Panc1 (cell line): Measurements from ENCODE around the gene TRPC4AP. TPM values are rescaled to one million over a fixed set of nuclear protein-coding genes. Genes with fewer than 3 reads are reported as not detected.

Experiments
- ATAC-seq: fragments of 200-7000 bp; cut with Tn5 transposase; 2 replicates; pipeline ENCODE4 v1.9.1; 2020; ENCODE audit warnings: mild to moderate bottlenecking, moderate library complexity
- BruUV-seq: library from RNA; stranded (reverse); fragments of 400-500 nt; replicated peaks from 2 replicates; lab custom pipeline; 2021; lab: Mats Ljungman, UMichigan
- CTCF ChIA-PET: fragments of 300-600 bp; sonication (Branson Sonifier 250); formaldehyde crosslinking; loops from one replicate; lab custom pipeline; 2022; ENCODE audit warnings: antibody characterized with exemption; lab: Charles Lee
- POLR2A ChIA-PET: fragments of 300-600 bp; sonication (Branson Sonifier 250); formaldehyde crosslinking; loops from one replicate; lab custom pipeline; 2022; ENCODE audit warnings: antibody characterized with exemption; lab: Charles Lee
- DNase-seq: peaks from one replicate; pipeline ENCODE4 v3.0.0-alpha.2; 2010; ENCODE audit warnings: low read depth, low spot score
- H3K27ac ChIP-seq: 2 replicates; pipeline ENCODE4 v1.5.1; 2011; ENCODE audit warnings: mild to moderate bottlenecking, low read length, inconsistent platforms
- H3K27me3 ChIP-seq: fragments of 200-500 bp; sonication (Bioruptor generic); 2 replicates; pipeline ENCODE4 v1.6.0; 2014; ENCODE audit warnings: low read length, inconsistent platforms; ENCODE audit not compliant: control insufficient read depth, insufficient read depth
- H3K36me3 ChIP-seq: fragments of 200-500 bp; sonication (Bioruptor generic); 2 replicates; pipeline ENCODE4 v1.5.1; 2014; ENCODE audit warnings: inconsistent platforms, mild to moderate bottlenecking, low read length, moderate library complexity; ENCODE audit not compliant: control insufficient read depth, insufficient read depth
- H3K4me1 ChIP-seq: 2 replicates; pipeline ENCODE4 v1.5.1; 2011; ENCODE audit warnings: inconsistent platforms, mild to moderate bottlenecking, low read length, moderate library complexity; ENCODE audit not compliant: control insufficient read depth, insufficient read depth
- H3K4me3 ChIP-seq, 2 experiments: 2 replicates each; pipeline ENCODE4 v1.5.1; 2011 to 2012; ENCODE audit warnings: low read depth in 2 of 2, low read length in 2 of 2, mild to moderate bottlenecking in 2 of 2, inconsistent platforms in 1 of 2, moderate library complexity in 1 of 2
- H3K9me3 ChIP-seq: fragments of 200-500 bp; sonication (Bioruptor generic); 2 replicates; pipeline ENCODE4 v1.5.1; 2014; ENCODE audit warnings: low read depth, mild to moderate bottlenecking, inconsistent platforms, low read length, moderate library complexity; ENCODE audit not compliant: control insufficient read depth, insufficient read depth
- POLR2AphosphoS5 ChIP-seq: IDR thresholded peaks from 2 replicates; pipeline ENCODE4 v1.6.1; 2012; ENCODE audit warnings: mild to moderate bottlenecking, low read depth, low read length, moderate library complexity
- SIN3A ChIP-seq: IDR thresholded peaks from 2 replicates; pipeline ENCODE4 v1.6.1; 2012; ENCODE audit warnings: low read depth, mild to moderate bottlenecking, low read length, moderate library complexity, borderline replicate concordance; ENCODE audit not compliant: insufficient read depth
- TCF7L2 ChIP-seq: IDR thresholded peaks from 2 replicates; pipeline ENCODE4 v1.6.1; 2011; ENCODE audit warnings: mild to moderate bottlenecking, low read depth, low read length, inconsistent platforms
- in situ Hi-C: cut with HindIII; loops from 2 replicates; pipeline ENCODE4 v1.10.0; 2016; ENCODE audit warnings: low sequenced_read_pairs, low pct_unique_long_range_greater_than_20kb
- intact Hi-C: fragments of 100-400 bp; cut with micrococcal nuclease; formaldehyde crosslinking; loops from one replicate; pipeline ENCODE4 v1.10.0; 2022; ENCODE audit not compliant: unreplicated experiment
- total RNA-seq: library from RNA; stranded (reverse); gene quantifications from one replicate; pipeline ENCODE4 v1.2.1, GENCODE V29; 2021; ENCODE audit not compliant: unreplicated experiment
- TF ChIP-seq, protein P1 (sequence below): fragments of 450-650 bp; IDR thresholded peaks from 2 replicates; pipeline ENCODE4 v1.5.1; 2017; ENCODE audit warnings: mild to moderate bottlenecking
- TF ChIP-seq, protein P2 (sequence below), 2 experiments: IDR thresholded peaks; 2 replicates each; pipeline ENCODE4 v1.6.1; 2011 to 2012; ENCODE audit warnings: low read depth in 2 of 2, control low read depth in 1 of 2, low read length in 1 of 2, mild to moderate bottlenecking in 1 of 2, moderate library complexity in 1 of 2; ENCODE audit not compliant: insufficient read depth in 1 of 2

Gene TRPC4AP
- total RNA-seq, 1 experiment from 2014 or later = 48.4 TPM

- BruUV-seq = no TSS peak
- CTCF ChIA-PET = interaction anchor here (0.5 to 0.7 kb wide), 2 partner anchors 30 to 112 kb away, joined by 3 to 6 read pairs; no protein-coding TSS in a partner anchor
- ATAC-seq = no peak
Observed at GRCh38 chr20:34983995-34984735, 108.4 kb downstream of the TRPC4AP start.

GRCh38 chr20:34983089-34983820, 109.4 kb downstream of the TRPC4AP start:
- H3K4me1 ChIP-seq = no peaks in the 10 kb centered on the region
- in situ Hi-C loops = no loop called here
- DNase-seq = no peak
- no peaks in the 10 kb centered on the region for H3K27me3 ChIP-seq
- ChIA-PET POLR2A (interaction anchor here (0.6 kb wide), 1 partner anchor 351 kb away, joined by 6 read pairs; no protein-coding TSS in a partner anchor), CTCF (no interaction called here)
- no TSS peak for BruUV-seq
- H3K27ac ChIP-seq = no peak overlapping the region
- ATAC-seq = no peak
- H3K9me3 ChIP-seq = no peaks in the 10 kb centered on the region
- no peaks in the 10 kb centered on the region for H3K36me3 ChIP-seq
- intact Hi-C loops = no loop called here
- TF ChIP-seq, protein P1, sequence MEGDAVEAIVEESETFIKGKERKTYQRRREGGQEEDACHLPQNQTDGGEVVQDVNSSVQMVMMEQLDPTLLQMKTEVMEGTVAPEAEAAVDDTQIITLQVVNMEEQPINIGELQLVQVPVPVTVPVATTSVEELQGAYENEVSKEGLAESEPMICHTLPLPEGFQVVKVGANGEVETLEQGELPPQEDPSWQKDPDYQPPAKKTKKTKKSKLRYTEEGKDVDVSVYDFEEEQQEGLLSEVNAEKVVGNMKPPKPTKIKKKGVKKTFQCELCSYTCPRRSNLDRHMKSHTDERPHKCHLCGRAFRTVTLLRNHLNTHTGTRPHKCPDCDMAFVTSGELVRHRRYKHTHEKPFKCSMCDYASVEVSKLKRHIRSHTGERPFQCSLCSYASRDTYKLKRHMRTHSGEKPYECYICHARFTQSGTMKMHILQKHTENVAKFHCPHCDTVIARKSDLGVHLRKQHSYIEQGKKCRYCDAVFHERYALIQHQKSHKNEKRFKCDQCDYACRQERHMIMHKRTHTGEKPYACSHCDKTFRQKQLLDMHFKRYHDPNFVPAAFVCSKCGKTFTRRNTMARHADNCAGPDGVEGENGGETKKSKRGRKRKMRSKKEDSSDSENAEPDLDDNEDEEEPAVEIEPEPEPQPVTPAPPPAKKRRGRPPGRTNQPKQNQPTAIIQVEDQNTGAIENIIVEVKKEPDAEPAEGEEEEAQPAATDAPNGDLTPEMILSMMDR = no peak
- TF ChIP-seq TCF7L2 (no peak), SIN3A (no peak), POLR2AphosphoS5 (no peak)
- TF ChIP-seq, protein P2, sequence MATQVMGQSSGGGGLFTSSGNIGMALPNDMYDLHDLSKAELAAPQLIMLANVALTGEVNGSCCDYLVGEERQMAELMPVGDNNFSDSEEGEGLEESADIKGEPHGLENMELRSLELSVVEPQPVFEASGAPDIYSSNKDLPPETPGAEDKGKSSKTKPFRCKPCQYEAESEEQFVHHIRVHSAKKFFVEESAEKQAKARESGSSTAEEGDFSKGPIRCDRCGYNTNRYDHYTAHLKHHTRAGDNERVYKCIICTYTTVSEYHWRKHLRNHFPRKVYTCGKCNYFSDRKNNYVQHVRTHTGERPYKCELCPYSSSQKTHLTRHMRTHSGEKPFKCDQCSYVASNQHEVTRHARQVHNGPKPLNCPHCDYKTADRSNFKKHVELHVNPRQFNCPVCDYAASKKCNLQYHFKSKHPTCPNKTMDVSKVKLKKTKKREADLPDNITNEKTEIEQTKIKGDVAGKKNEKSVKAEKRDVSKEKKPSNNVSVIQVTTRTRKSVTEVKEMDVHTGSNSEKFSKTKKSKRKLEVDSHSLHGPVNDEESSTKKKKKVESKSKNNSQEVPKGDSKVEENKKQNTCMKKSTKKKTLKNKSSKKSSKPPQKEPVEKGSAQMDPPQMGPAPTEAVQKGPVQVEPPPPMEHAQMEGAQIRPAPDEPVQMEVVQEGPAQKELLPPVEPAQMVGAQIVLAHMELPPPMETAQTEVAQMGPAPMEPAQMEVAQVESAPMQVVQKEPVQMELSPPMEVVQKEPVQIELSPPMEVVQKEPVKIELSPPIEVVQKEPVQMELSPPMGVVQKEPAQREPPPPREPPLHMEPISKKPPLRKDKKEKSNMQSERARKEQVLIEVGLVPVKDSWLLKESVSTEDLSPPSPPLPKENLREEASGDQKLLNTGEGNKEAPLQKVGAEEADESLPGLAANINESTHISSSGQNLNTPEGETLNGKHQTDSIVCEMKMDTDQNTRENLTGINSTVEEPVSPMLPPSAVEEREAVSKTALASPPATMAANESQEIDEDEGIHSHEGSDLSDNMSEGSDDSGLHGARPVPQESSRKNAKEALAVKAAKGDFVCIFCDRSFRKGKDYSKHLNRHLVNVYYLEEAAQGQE (IDR thresholded peaks at IDR 0.05; ENCODE audit: insufficient read depth in 1 of 2, low read depth in 2 of 2, low read length in 1 of 2) = no peak
- H3K4me3 ChIP-seq = no peak overlapping the region

More at GRCh38 chr20:34983995-34984735, 108.4 kb downstream of the TRPC4AP start:
- Histone ChIP-seq H3K36me3 (no peaks in the 10 kb centered on the region), H3K9me3 (no peaks in the 10 kb centered on the region), H3K27me3 (no peaks in the 10 kb centered on the region), H3K4me1 (no peaks in the 10 kb centered on the region), H3K4me3 (no peak overlapping the region), H3K27ac (no peak overlapping the region)
- TF ChIP-seq, protein P1 = no peak
- DNase-seq = no peak
- POLR2A ChIA-PET = no interaction called here
- intact Hi-C loops = no loop called here
- in situ Hi-C loops = no loop called here
